Colon (tissue), 2 donors: ENCODE results near the gene FEM1B.

Source experiments
- FAIRE-seq: peaks from 2 replicates; lab custom pipeline; 2012; peaks lifted over from hg19 to GRCh38; lab: Jason Lieb, UNC
- donor health status: control.
- donor health status: control.

The FEM1B gene

DNA sequence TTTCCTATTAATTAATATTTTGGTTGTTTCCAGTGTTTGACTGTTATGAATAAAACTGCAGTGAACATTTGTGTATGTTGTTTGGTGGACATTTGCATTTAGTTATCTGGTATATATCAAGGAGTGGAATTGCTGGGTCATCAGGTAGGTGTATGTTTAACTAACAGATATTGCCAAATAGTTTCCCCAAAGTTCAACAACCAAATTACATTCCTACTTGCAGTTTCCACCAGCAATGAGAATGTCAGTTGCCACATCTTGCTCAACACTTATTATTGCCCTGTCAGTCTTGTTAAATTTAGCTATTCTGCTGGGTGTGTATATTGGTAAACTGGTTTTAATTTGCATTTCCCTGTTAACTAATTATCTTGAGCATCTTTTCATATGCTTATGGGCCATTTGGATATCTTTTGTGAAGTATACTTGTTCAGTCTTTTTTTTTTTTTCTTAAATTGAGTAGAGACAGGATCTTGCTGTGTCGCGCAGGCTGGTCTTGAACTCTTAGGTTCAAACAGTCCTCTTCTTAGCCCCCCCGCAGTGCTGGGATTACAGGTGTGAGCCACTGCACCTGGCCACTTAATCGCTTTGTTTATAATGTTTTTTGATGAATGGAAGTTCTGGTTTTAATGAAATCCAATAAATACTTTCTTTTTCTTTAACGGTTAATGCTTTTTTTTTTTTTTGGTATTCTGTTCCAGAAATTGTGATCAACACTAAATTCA is 7.9 kb downstream of the FEM1B start:
- FAIRE-seq, result no peak

DNA sequence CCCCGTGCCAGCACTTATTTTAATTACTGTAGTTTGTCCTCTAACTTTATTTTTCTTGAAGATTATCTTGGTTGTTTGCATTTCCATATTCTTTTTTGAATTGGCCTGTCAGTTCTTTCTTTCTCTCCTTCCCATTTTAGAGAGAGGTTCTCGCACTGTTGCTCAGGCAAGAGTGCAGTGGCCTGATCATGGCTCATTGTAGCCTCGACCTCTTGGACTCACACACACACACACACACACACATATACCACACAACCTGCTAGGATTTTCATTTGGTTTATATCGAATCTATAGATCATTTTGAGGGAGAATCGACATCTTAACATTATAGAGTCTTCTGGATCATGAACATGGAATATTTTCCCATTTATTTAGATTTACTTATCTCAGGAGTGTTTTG is 8.7 kb downstream of the FEM1B start:
- no peak for FAIRE-seq

DNA sequence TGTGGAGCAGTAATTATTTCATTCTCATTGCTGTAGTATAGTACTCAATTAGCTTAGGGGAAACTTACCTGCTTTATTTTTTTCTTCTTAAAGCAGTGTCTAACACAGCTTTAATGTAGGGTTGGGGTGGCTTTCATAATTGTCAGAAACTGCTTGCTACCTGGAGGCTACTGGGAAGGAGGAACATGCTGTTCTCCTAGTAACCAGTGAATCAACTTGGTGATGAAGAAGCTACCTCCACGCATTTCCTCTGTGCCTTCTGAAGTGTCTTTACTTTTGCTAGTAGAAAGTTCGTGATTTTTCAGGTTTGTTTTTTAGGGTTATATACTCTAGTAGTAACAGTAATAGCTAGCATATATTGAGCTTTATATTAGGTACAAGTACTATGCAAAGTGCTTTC is 11.5 kb downstream of the FEM1B start:
- FAIRE-seq, result no peak

DNA sequence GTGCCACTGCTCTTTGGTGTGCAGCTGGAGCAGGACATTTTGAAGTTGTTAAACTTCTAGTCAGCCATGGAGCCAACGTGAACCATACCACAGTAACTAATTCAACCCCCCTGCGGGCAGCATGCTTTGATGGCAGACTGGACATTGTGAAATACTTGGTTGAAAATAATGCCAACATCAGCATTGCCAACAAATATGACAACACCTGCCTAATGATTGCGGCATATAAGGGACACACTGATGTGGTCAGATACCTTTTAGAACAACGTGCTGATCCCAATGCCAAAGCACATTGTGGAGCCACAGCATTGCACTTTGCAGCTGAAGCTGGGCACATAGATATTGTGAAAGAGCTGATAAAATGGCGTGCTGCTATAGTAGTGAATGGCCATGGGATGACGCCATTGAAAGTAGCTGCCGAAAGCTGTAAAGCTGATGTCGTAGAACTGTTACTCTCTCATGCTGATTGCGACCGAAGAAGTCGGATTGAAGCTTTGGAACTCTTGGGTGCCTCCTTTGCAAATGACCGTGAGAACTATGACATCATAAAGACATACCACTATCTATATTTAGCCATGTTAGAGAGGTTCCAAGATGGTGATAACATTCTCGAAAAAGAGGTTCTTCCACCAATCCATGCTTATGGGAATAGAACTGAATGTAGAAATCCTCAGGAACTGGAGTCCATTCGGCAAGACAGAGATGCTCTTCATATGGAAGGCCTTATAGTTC is 12.2 kb downstream of the FEM1B start:
- no peak for FAIRE-seq

DNA sequence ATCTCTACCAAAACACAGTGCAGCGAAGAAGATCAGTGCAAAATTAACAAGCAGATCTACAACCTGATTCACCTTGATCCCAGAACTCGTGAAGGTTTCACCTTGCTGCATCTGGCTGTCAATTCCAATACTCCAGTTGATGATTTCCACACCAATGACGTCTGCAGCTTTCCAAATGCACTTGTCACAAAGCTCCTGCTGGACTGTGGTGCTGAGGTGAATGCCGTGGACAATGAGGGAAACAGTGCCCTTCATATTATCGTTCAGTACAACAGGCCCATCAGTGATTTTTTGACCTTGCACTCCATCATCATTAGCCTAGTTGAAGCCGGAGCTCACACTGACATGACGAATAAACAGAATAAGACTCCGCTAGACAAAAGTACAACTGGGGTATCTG is 13.2 kb downstream of the FEM1B start:
- no peak for FAIRE-seq

DNA sequence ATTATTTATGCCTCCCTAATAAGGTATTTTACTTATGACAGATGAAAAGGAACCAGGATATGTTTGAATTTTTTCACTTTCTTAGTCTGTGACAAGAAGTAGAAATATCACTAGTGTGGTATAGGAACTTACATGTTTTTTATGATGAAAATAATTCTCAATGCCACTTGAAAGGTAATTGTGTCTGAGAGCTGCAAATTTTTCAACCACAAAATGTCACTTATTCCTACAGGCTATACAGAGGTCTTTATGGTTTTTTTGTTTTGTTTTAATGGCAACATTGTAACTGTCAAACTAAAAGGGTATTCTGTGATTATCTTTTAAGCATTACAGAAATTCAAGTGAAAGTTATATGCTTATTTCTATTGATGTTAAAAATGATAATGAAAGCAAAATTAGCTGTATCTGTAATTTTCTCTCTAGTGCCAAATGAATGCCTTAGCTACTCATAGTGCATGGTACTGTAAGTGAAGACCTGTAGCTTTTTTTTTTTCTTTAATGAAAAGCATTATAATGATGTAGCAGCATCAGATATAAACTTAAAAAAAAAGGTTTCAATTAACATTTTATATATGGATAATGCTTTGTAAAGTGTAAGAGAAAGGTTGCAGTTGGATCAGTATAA is 14.7 kb downstream of the FEM1B start:
- no peak for FAIRE-seq

DNA sequence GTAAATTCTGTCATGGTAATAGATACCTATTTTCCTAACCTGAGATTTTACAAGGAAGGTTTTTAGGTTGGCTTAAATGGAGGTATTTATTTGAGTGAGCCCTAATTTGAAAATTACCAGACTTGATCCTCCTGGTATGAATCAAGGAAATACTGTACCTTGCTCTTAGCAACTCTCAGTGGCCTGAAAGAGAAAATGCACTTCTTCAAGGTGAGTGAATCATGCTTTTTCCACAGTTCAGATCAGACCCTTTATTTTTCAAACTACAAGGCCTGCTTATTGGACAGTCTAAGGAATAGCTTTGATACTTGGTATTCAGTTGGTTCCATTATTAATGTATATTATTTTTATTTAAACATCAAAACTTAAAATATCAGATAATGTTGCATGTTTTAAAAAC is 15.4 kb downstream of the FEM1B start:
- no peak for FAIRE-seq

DNA sequence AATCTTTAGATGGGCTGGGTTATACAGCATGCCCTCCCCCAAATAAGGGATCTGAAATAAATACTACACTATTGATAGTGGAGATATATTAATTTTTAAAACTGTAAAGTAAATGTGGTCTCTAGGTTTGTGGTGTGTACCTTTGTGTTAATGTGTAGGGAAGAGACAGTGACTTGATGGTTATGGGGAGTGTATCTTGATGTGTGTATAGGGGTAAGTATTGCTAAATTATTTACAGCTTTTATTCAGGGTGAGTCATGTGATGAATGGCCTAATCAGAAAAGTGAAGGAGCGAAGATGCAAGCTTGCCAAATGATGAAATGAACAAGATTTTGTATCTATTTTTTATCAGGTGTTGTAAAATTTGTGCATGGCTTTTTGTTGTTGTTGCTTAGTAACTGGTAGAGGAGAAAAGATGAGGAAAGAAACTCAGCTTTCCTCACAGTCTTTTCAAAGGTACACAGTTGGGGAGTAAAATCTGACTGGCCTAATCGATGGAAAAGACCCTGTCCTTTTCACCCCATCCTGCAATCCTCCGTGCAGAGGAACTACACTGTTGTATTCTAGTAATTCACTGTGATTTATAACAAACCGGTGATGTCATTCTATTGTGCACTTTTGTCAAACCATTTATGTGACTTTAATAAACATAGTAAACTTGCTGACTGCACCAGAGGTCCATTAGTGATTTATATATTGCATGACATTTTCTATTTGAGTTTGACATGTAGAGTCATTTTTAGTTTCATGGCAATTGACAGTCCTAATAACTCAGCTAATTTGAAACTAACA is 17.7 kb downstream of the FEM1B start:
- no peak for FAIRE-seq

DNA sequence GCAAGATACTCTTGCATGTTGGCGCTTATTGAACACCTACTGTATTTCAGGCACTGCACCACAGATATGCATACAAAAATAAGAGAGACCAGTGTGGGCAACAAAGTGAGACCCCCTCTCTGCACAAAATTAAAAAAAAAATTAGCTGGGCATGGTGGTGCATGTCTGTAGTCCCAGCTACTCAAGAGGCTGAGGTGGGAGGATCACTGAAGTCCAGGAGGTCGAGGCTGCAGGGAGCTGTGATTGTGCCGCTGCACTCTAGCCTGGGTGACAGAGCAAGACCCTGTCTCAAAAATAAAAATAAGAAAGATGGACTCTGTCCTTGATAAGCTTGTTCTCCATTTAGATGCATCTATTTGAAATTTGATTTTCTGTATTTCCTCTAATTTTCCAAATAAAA is 20.8 kb downstream of the FEM1B start:
- no peak for FAIRE-seq

DNA sequence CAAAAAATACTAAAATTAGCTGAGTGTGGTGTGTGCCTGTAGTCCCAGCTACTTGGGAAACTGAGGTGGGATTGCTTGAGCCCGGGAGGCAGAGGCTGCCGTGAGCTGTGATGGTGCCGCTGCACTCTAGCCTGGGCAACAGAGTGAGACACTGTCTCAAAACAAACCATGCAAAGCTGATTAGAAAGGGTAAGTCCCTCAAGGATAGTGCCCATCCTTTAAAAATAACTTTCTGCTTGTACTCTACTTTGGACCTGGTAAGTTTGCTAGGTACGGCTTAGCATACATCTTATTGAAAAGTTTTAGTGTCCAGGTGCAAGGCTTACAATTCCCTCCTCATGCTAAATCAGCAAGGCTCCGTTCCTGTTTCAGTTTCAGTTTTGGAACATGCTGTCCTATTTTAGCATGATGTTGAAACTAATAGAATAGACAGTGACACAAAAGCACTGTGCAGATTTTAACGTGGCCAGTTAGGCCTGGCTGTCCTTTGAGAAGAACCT is 21.4 kb downstream of the FEM1B start:
- FAIRE-seq, result no peak

DNA sequence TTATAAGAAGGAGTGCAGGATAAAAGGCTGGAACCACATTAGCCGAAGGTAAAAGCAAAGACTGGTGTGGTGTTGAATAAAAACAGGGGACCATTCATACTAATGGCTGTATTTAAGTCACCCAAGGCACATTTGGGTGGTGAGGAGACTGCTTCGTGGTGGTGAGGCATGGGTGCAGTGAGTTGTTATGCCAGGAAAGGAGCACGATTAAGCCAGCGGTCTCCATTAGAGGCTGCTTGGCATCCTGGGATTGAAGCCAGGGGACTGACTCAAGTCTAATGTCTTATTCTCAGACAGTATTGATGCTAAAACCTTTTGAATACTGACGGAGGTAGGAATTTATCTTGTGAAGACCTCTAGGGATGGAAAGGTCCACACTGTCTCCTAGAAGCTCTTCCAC is 21.9 kb downstream of the FEM1B start:
- FAIRE-seq, result no peak

DNA sequence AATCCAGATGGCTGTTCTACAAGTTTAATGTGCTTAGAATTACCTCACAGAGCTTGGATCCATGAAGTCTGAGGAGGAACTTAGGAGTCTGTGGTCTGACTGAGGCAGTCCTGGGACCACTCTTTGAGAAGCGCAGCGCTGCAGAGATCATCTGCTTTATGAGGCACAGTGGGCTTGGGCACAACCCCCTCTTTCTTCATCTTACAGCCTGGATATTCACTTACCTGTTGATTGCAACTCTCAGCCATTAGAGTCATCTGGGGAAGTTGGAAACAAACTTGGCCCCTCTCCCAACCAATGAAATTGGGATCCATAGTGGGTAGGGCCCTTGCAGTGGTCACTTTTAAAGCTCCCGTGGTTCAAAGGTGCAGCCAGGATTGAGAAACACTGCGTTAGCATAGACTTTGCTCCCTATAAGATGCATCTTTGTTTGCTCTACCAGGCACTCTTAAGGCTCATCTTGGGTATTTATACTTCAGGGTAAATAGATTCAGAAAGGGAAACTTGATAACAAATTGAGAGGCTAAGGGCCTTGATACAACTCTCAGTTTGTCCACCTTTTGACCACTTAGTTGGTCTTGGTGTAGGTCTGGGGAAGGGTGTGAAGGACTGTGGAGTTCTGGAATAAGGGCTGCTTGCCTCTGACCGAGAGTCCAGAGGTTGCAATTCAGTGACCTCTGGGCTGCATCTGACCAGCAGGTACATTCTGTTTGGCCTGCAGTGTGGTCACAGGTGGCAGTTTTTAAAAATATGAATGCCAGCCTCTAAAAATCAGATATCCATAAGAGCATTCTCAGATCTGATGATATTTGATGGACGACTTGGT is 22.8 kb downstream of the FEM1B start:
- no peak for FAIRE-seq

DNA sequence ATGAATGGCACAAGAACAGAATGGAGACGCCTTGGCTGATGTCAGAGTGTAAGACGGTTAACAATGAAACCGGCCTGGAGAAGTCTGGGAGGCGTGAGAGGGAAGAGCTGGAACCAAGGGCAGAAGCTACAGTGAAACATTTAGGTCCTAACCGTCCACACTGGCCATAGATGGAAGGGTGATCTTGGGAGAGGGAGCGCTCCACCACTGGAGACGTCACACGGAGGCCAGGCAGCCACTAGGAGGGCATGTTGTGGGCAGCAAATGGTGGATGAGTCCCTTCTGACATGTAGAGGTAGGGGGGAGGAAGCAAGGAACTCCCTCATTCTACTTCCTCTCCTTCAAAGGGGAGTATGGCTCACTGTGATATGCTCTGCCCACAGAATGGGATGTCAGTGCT is 23.8 kb downstream of the FEM1B start:
- no peak for FAIRE-seq

DNA sequence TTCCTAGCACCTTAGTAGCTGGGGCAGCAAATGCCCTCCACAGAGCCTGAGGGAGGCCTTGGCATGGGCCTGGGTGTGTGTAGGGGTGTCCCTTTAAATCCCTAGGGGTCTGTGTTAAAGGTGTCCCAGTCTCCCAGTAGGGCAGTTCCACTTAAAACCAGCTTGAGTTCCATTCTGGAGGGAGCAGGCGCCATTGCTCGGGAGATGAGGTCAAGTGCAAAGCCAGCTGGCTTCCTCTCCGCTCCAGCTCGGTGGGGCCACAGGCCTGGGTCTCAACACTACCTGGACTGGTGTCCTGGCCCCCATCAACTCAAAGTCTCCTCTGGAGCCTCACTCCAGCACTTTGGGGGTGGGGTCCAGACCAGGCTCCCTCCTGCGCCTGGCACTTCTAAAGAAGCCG is 25.2 kb downstream of the FEM1B start:
- no peak for FAIRE-seq

DNA sequence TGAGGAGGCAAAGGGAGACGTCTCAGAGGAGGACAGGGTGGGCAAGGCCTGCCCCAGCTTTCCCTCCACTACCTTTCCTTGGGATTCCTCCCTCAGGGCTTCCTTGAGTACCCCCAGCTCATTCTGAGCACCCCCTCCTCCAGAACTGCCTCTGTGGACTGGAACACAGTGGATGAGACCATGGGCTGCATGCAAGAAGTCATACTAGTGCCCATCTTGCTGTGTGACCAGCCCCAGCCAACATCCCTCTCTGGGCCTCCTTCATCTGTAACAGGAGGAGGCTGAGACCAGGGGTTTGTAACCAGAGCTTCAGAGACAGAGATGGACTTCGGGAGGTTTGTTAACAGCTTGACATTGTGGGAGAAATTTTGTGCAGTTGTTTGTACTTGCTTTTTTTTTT is 25.6 kb downstream of the FEM1B start:
- FAIRE-seq, result no peak

DNA sequence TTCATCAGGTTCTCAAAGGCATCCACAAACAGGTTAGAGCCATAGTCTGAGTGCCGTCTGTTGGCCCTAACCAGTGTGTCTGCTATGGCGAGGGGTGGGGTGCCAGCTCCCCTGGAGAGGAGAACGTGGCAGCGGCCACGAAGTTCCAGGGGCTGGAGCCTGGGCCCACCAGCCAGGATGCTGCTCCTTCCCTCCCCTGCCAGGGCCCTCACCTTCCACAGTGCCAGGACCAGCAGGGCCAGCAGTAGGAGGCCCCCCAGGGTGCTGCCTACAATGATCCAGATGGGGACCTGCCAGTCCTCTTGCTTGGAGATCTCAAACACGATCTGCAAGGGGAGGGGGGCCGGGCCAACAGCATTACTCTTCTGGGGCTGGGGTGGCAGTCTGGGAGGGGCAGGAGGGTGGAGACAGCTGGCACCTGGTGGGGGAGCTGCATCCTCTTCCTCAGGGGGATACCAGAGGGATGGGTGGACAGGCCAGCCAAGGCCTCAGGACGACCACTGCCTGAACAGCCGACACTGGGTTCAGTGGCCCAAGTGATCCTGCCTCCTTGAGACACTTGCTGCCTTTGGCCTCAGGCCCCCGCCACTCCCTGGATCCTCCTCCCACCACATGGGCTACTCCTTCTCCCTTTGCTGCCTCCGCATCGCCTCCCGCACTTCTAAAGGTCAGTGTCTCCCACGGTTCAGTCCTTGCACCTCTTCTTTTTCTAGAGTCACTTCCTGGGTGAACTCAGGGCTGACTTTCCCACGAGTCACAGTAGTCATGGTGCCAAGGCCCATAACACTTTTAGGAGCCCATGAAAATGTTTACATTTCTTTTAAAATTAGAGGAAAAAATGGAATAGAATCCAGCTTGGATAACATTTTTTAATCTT is 26.3 kb downstream of the FEM1B start:
- no peak for FAIRE-seq

DNA sequence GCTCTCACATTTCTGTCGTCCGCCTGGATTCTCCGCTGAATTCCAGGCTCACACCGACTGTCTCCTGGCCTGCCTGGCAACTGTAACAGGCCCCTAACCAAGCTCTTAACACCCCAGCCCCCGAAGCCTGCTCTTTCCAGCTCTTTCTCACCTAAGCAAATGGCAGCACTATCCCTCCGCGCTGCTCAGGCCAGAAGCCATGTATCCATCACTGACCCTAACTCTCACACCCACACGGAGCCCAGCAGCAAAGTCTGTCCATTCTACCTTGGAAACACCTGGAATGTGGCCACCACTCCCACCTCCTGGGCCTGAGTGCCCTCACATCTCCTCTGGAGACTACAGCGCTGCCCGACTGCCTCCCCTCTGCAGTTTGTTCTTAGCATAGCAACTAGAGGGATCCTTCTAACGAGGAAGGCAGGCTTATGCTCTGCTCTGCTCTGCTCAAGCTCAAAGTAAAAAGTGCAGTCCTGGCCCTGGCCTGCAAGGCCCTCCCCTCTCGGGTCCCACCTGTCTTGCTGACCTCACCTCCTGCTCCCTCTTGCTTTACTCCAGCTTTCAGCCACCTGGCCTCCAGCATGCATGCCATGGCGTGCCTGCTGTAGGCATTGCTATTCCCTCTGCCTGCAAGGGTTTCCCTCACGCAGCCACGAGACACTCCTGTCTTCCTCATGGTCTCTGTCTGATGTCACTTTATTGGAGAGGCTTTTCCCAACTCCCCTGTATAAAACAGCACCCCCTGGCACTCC is 27.2 kb downstream of the FEM1B start:
- no peak for FAIRE-seq

DNA sequence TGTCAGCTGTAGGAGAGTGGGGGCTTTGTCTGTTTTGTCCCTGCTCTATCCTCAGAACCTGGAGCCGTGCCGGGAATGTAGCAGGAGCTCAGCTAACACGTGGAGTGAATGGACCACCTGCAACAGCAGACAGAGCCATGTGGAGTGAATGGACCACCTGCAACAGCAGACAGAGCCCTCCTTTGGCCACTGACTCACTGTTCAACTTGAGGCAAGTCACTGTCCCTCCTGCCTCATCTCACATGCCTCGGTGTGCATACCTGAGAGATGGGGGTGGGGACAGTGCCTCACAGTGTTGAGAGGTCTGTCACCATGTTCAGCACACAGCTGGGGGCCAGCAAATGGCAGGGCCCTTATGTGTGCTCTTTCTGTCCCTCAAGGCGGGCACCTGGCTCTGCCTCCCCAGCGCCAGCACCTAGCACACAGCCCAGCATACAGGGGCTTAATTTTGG is 27.9 kb downstream of the FEM1B start:
- FAIRE-seq, result no peak

DNA sequence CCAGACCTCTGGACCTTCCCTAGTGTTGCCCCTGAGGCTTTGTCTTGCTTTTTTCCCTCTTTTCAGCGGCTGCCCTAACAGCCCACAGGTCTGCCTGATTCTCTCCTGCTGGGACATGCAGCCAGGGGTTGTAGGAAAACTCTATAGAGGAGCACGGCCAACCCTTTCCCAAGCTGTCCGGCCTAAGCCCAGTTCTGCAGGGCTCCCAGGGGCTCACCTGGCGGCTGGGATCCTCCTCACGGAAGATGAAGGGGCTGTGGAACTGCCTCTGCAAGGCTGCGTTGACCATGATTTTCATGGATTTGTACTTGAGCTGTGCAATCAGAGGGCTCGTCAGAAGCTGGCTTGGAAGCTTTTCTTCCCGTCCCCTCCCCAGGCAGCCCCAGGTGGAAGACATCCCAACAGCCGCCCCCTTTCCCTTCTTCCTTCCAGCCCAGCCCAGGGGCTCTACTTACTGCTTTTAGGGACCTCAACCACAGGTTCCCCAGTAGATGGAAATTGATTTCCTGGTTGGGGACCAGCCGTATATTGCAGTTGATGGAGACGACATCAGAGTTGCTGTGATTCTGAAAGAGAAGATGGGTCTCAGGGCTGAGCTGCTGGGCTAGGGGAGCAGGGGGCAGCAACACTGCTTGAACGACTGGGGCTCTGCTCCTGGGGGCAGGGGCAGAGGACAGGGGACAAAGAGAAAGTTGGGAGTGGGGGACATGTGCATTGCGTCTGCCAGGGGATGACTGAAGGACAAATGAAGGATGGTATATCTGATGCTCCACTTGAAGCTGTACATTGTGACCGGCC is 29.8 kb downstream of the FEM1B start:
- FAIRE-seq, result no peak
